ENCODE measurements around the gene ATP2B2.
"Not testable (repeated sequence)": the region's sequence is repeated elsewhere in the genome, so short reads cannot be mapped to it uniquely, and the experiment has no call there.

The ATP2B2 gene

DNA sequence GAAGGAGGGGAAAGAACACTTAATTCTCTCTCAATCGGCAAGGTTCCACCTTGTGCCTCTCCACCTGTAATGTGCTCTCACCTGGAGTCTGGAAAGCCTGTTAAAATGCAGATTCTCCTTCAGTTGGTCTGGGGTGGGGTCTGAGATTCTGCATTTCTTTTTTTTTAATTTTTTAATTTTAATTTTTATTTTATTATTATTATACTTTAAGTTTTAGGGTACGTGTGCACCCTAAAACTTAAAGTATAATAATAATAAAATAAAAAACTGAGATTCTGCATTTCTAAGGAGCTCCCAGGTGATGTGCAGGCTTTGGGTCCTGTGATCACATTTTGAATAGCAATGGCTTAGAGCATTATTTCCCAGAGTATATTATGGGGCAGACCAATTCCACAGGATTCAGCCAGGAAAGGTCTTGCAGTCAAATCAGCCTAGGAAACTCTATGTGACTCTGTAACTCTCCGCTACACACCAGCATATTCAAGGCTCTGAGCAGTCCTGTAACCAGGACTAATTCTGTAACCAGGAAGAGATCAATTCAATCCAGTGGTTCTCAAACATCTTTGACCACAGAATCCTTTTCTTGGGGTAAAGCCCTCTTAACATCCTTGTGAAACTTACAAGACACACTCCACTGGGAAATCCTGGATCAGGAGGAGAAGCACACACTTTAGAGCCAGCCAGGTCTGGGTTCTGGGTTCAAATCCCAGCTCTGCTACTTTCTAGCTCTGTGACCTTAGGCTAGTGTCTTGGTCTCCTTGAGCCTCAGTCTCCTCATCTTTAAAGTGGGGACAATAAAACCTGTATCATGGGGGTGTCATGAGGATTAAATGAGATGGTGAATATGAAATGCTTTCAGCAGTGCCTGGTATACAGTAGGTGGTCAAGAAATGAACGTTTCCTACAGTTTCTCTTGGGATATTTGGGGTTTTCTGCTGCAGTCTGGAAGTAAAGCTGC is 122.2 kb downstream of the ATP2B2 start:
- no peaks in the 10 kb centered on the region for H3K4me1 ChIP-seq (ENCODE audit: control insufficient read depth, insufficient read depth, low read length)
- H3K9me3 ChIP-seq (ENCODE audit: control insufficient read depth, insufficient read depth, low read length): peaks cover 9% of the 10 kb centered on the region
- no peaks in the 10 kb centered on the region for H3K27me3 ChIP-seq (ENCODE audit: control insufficient read depth, insufficient read depth, low read length)
- no peaks in the 10 kb centered on the region for H3K36me3 ChIP-seq (ENCODE audit: control insufficient read depth, insufficient read depth, low read length)
- H3K4me3 ChIP-seq (ENCODE audit: low read length): no peak overlapping the region
- H3K27ac ChIP-seq (ENCODE audit: low read length): no peak overlapping the region
- no peak for DNase-seq (ENCODE audit: low read depth, low spot score)
- WGBS (ENCODE audit: insufficient coverage, insufficient read length): no CpG with 5 or more reads among the region's 4 CpGs

DNA sequence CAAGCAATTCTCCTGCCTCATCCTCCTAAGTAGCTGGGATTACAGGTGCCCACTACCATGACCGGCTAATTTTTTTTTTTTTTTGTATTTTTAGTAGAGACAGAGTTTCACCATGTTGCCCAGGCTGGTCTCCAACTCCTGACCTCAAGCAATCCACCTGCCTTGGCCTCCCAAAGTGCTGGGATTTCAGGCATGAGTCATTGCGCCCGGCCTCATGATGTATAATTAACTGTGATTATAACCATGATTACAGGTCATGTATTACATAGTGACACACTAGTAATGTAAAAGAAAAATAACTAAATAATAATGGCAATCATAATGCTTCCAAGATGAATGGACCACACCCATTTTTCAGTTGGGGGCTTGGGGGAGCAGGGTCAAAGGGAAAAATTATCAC is 122.9 kb downstream of the ATP2B2 start:
- H3K36me3 ChIP-seq (ENCODE audit: control insufficient read depth, insufficient read depth, low read length); H3K4me3 ChIP-seq (ENCODE audit: low read length); H3K27ac ChIP-seq (ENCODE audit: low read length); H3K27me3 ChIP-seq (ENCODE audit: control insufficient read depth, insufficient read depth, low read length); H3K4me1 ChIP-seq (ENCODE audit: control insufficient read depth, insufficient read depth, low read length); DNase-seq (ENCODE audit: low read depth, low spot score); H3K9me3 ChIP-seq (ENCODE audit: control insufficient read depth, insufficient read depth, low read length): not testable (repeated sequence)
- no CpG with 5 or more reads among the region's 3 CpGs for WGBS (ENCODE audit: insufficient coverage, insufficient read length)

DNA sequence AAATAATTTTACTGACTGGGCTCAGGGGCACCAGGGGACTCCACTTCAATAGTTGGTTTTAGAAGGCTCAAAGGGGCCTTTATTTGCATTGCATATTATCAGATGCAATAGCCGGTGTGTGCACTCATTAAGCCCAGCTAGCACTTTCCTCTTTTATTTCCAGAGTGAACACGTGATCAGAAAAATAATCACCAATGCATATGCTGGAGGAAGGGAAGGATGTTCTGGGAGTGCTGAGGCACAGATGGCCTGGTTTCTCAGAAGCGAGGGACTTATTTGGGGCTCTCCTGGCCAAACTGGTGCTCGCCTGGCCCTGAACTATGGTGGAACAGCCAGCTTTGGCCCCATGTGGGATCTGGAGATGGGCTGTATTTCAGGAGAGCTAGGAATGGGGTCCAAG is 124.0 kb downstream of the ATP2B2 start:
- no peaks in the 10 kb centered on the region for H3K36me3 ChIP-seq (ENCODE audit: control insufficient read depth, insufficient read depth, low read length)
- DNase-seq (ENCODE audit: low read depth, low spot score): no peak
- H3K9me3 ChIP-seq (ENCODE audit: control insufficient read depth, insufficient read depth, low read length): no peaks in the 10 kb centered on the region
- no peaks in the 10 kb centered on the region for H3K27me3 ChIP-seq (ENCODE audit: control insufficient read depth, insufficient read depth, low read length)
- no peak overlapping the region for H3K4me3 ChIP-seq (ENCODE audit: low read length)
- no CpG with 5 or more reads among the region's 4 CpGs for WGBS (ENCODE audit: insufficient coverage, insufficient read length)
- no peaks in the 10 kb centered on the region for H3K4me1 ChIP-seq (ENCODE audit: control insufficient read depth, insufficient read depth, low read length)
- H3K27ac ChIP-seq (ENCODE audit: low read length): no peak overlapping the region

DNA sequence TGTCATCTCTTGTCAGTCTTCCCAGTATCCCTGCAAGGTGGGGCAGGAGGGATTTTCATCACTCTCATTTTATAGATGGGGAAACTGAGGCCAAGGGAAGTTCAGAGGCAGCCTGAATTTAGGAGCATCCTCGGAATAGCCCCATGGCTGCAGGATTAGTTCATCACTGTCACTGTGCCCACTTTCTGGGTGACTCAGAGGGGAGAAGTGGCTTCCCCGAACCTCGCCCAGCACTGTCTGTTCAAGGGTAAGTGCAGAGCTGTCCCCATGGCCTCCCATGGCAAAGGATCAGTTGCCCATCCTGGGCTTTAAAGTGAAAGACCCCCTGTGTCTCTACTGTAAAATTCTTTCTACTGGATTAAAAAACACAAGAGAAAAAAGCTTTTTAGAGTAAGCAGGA is 124.5 kb downstream of the ATP2B2 start:
- Histone ChIP-seq H3K27ac (ENCODE audit: low read length) (no peak overlapping the region), H3K36me3 (ENCODE audit: control insufficient read depth, insufficient read depth, low read length) (no peaks in the 10 kb centered on the region), H3K4me1 (ENCODE audit: control insufficient read depth, insufficient read depth, low read length) (no peaks in the 10 kb centered on the region), H3K9me3 (ENCODE audit: control insufficient read depth, insufficient read depth, low read length) (no peaks in the 10 kb centered on the region), H3K27me3 (ENCODE audit: control insufficient read depth, insufficient read depth, low read length) (no peaks in the 10 kb centered on the region), H3K4me3 (ENCODE audit: low read length) (no peak overlapping the region)
- DNase-seq (ENCODE audit: low read depth, low spot score): no peak
- WGBS (ENCODE audit: insufficient coverage, insufficient read length): no CpG with 5 or more reads among the region's 3 CpGs

DNA sequence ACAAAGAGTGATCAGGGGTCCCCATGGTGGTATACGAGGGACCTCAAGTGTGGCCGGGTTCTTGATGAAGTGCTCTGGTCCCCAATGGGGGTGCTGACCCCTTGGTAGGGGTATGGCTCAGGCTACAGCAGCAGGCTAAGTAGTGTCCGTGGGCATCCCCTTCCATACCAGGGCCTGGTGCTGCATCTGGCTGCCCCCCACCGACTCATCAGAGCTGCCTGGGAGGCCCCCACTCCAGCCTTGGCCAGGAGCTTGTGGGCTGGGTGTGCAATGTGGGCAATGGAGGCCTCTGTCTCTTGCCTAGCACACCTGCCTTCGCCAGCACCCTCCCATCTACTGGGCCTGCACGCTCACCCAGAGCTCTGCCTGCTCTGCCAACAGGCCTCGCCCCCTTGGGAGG is 125.4 kb downstream of the ATP2B2 start:
- Histone ChIP-seq H3K4me3 (ENCODE audit: low read length) (no peak overlapping the region), H3K27me3 (ENCODE audit: control insufficient read depth, insufficient read depth, low read length) (no peaks in the 10 kb centered on the region), H3K27ac (ENCODE audit: low read length) (no peak overlapping the region), H3K36me3 (ENCODE audit: control insufficient read depth, insufficient read depth, low read length) (no peaks in the 10 kb centered on the region), H3K4me1 (ENCODE audit: control insufficient read depth, insufficient read depth, low read length) (no peaks in the 10 kb centered on the region), H3K9me3 (ENCODE audit: control insufficient read depth, insufficient read depth, low read length) (no peaks in the 10 kb centered on the region)
- no peak for DNase-seq (ENCODE audit: low read depth, low spot score)
- WGBS (ENCODE audit: insufficient coverage, insufficient read length): no CpG with 5 or more reads among the region's 7 CpGs

DNA sequence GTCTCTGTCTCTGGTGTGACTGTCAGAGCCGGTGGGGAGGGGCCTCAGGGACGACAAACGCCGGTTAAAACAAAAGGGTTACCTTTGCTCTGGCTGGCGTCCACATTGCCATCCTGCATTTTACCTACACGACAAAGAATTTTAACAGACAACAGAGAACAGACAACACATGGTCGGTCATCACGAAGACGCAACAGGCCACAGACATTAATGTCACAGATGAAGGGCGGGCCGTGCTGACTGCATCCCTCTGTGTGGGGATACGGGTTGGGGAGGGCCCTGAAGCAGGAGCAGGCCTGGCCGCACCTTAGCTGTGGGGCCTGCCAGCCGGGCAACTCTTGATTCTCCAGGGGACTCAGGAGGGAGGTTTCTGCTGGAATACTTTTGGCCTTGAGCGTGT is 126.2 kb downstream of the ATP2B2 start:
- H3K36me3 ChIP-seq (ENCODE audit: control insufficient read depth, insufficient read depth, low read length): no peaks in the 10 kb centered on the region
- H3K4me3 ChIP-seq (ENCODE audit: low read length): no peak overlapping the region
- no peak overlapping the region for H3K27ac ChIP-seq (ENCODE audit: low read length)
- no peaks in the 10 kb centered on the region for H3K9me3 ChIP-seq (ENCODE audit: control insufficient read depth, insufficient read depth, low read length)
- H3K27me3 ChIP-seq (ENCODE audit: control insufficient read depth, insufficient read depth, low read length): no peaks in the 10 kb centered on the region
- no CpG with 5 or more reads among the region's 15 CpGs for WGBS (ENCODE audit: insufficient coverage, insufficient read length)
- no peaks in the 10 kb centered on the region for H3K4me1 ChIP-seq (ENCODE audit: control insufficient read depth, insufficient read depth, low read length)
- no peak for DNase-seq (ENCODE audit: low read depth, low spot score)

DNA sequence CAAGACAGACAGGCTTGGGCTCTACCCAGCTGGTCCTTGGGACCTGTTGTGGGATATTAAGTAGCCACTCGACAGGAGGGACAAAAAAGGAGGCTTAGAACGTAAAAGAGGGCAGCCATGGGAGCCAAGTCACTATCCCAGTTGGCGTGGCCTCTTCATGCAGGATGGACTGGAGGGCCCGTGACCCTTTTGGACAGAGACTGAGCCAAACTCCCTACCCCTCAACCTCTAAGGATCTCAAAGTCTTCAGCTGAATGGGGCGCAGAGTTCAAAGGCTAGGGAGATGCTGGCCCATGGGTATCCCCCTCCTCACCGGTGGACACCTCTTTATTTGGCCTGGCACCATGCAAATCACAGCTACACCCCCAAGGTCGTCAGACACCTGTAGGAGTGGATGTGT is 126.6 kb downstream of the ATP2B2 start:
- no peak for DNase-seq (ENCODE audit: low read depth, low spot score)
- no CpG with 5 or more reads among the region's 7 CpGs for WGBS (ENCODE audit: insufficient coverage, insufficient read length)
- H3K9me3 ChIP-seq (ENCODE audit: control insufficient read depth, insufficient read depth, low read length): no peaks in the 10 kb centered on the region
- no peak overlapping the region for H3K4me3 ChIP-seq (ENCODE audit: low read length)
- H3K36me3 ChIP-seq (ENCODE audit: control insufficient read depth, insufficient read depth, low read length): no peaks in the 10 kb centered on the region
- H3K4me1 ChIP-seq (ENCODE audit: control insufficient read depth, insufficient read depth, low read length): no peaks in the 10 kb centered on the region
- H3K27me3 ChIP-seq (ENCODE audit: control insufficient read depth, insufficient read depth, low read length): no peaks in the 10 kb centered on the region
- H3K27ac ChIP-seq (ENCODE audit: low read length): no peak overlapping the region

DNA sequence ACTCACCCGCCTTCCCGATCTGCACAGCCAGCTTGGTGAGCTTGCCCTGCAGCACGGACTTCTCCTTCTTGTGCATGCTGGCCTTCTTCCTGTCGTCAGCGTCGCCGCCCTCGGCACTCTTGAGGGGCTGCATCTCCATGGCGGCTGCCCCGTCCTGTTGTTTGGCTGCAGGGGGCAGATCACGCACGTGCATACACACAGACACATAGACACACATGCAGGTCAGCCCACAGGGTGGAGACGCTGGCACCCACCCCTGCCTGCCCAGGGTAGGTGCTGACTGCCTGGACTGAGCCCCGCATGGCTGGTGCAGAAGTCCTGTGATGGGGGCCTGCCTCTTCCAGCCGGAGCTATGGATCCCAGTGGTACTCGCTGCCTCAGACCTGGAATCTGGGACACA is 127.1 kb downstream of the ATP2B2 start:
- DNase-seq (ENCODE audit: low read depth, low spot score): no peak
- no peak overlapping the region for H3K4me3 ChIP-seq (ENCODE audit: low read length)
- no peak overlapping the region for H3K27ac ChIP-seq (ENCODE audit: low read length)
- no peaks in the 10 kb centered on the region for H3K4me1 ChIP-seq (ENCODE audit: control insufficient read depth, insufficient read depth, low read length)
- WGBS (ENCODE audit: insufficient coverage, insufficient read length): no CpG with 5 or more reads among the region's 16 CpGs
- no peaks in the 10 kb centered on the region for H3K9me3 ChIP-seq (ENCODE audit: control insufficient read depth, insufficient read depth, low read length)
- H3K27me3 ChIP-seq (ENCODE audit: control insufficient read depth, insufficient read depth, low read length): no peaks in the 10 kb centered on the region
- H3K36me3 ChIP-seq (ENCODE audit: control insufficient read depth, insufficient read depth, low read length): no peaks in the 10 kb centered on the region

DNA sequence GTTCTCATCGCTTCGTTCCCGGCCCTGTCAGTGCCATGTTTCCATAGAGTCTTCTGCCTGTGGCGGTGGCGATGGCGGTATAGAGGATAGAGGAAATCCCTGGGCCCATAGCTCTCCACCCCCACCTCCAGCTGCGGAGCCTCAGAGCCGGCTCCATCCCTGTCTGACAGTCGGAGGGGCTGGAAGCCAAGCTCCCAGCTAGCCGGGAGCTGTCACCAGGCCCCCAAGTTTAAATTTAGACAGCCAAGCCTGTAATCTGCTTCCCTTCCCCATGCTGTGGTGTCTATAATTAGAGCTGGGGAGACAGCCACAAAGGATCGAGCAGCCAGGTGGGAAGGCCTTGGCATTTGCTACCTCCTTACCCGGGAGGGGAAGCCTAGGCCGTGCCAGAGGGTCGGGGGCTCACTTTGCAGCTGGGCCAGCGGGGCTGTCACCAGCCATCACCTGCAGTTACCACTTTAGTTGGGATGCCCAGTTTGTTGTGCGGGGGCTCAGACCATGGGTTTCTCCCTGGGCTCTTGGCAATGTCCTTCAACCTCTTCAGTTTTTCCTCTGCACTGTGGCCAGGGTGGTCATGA is 128.1 kb downstream of the ATP2B2 start:
- H3K4me3 ChIP-seq (ENCODE audit: low read length): no peak overlapping the region
- DNase-seq (ENCODE audit: low read depth, low spot score): no peak
- no peak overlapping the region for H3K27ac ChIP-seq (ENCODE audit: low read length)
- no peaks in the 10 kb centered on the region for H3K27me3 ChIP-seq (ENCODE audit: control insufficient read depth, insufficient read depth, low read length)
- no peaks in the 10 kb centered on the region for H3K9me3 ChIP-seq (ENCODE audit: control insufficient read depth, insufficient read depth, low read length)
- H3K4me1 ChIP-seq (ENCODE audit: control insufficient read depth, insufficient read depth, low read length): no peaks in the 10 kb centered on the region
- H3K36me3 ChIP-seq (ENCODE audit: control insufficient read depth, insufficient read depth, low read length): no peaks in the 10 kb centered on the region
- WGBS (ENCODE audit: insufficient coverage, insufficient read length): no CpG with 5 or more reads among the region's 16 CpGs

DNA sequence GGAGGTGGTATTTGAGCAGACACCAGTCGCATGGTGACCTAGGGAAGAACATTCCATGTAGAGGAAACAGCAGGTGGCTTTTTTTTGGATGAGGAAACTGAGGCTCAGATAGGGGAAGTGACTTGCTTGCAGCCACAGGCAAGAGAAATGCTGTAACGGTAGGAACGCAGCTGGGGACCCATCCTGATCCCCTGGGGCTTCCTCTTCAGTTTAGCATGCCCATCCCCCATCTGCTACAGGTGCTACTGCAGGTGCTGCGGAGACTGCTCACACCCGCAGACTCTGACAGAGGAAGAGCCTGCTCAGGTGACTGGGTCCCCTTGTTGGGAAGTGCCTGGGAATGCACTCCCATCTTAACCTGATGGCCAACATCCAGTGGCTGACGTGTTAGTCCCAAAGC is 129.0 kb downstream of the ATP2B2 start:
- WGBS (ENCODE audit: insufficient coverage, insufficient read length): no CpG with 5 or more reads among the region's 6 CpGs
- Histone ChIP-seq H3K9me3 (ENCODE audit: control insufficient read depth, insufficient read depth, low read length) (no peaks in the 10 kb centered on the region), H3K27me3 (ENCODE audit: control insufficient read depth, insufficient read depth, low read length) (no peaks in the 10 kb centered on the region), H3K36me3 (ENCODE audit: control insufficient read depth, insufficient read depth, low read length) (no peaks in the 10 kb centered on the region), H3K27ac (ENCODE audit: low read length) (no peak overlapping the region), H3K4me3 (ENCODE audit: low read length) (no peak overlapping the region), H3K4me1 (ENCODE audit: control insufficient read depth, insufficient read depth, low read length) (no peaks in the 10 kb centered on the region; the same call in 1 of the 2 replicates)
- no peak for DNase-seq (ENCODE audit: low read depth, low spot score)

All from iPS DF 6.9 (cell line).